IMR-90 (cell line): ENCODE data around the gene PHACTR3. TPM values are rescaled to one million over a fixed set of nuclear protein-coding genes. Genes with fewer than 3 reads are reported as not detected.

Source experiments
- ATAC-seq: fragments of 200-7000 bp; cut with Tn5 transposase; 2 replicates; pipeline ENCODE4 v1.9.1; 2020; ENCODE audit warnings: low read depth, mild to moderate bottlenecking, moderate library complexity
- BruUV-seq: library from RNA; stranded (reverse); fragments of 400-500 nt; replicated peaks from 2 replicates; lab custom pipeline; 2021; lab: Mats Ljungman, UMichigan
- CTCF ChIA-PET: fragments of 300-600 bp; formaldehyde crosslinking; extraction: SDS; loops from one replicate; lab custom pipeline; 2021; ENCODE audit warnings: antibody characterized with exemption; lab: Yijun Ruan, JAX
- POLR2A ChIA-PET: fragments of 300-600 bp; sonication (Branson Sonifier 250); formaldehyde crosslinking; loops from one replicate; lab custom pipeline; 2022; ENCODE audit warnings: antibody characterized with exemption; ENCODE audit not compliant: unreplicated experiment; lab: Charles Lee
- DNase-seq: peaks from one replicate; pipeline ENCODE4 v3.0.0; 2013
- H2AFZ ChIP-seq: replicated peaks from 2 replicates; pipeline ENCODE3; 2013; ENCODE audit warnings: low read length, mild to moderate bottlenecking; ENCODE audit not compliant: poor library complexity
- H2AK5ac ChIP-seq: 2 replicates; pipeline ENCODE4 v1.6.1; 2013; ENCODE audit warnings: low read depth, low read length, inconsistent platforms
- H2AK9ac ChIP-seq: replicated peaks from 2 replicates; pipeline ENCODE3; 2013; ENCODE audit warnings: mild to moderate bottlenecking, low read depth, low read length, moderate library complexity; ENCODE audit not compliant: poor library complexity
- H2BK120ac ChIP-seq: 2 replicates; pipeline ENCODE4 v1.6.1; 2013; ENCODE audit warnings: low read depth, low read length, inconsistent platforms
- H2BK15ac ChIP-seq: 3 replicates; pipeline ENCODE4 v1.6.1; 2013; ENCODE audit warnings: low read depth, low read length, inconsistent platforms
- H2BK20ac ChIP-seq: 2 replicates; pipeline ENCODE4 v1.6.1; 2013; ENCODE audit warnings: low read depth, mild to moderate bottlenecking, inconsistent platforms, low read length, moderate library complexity
- H2BK5ac ChIP-seq: 2 replicates; pipeline ENCODE4 v1.6.1; 2013; ENCODE audit warnings: mild to moderate bottlenecking, low read depth, low read length, inconsistent platforms; ENCODE audit not compliant: poor library complexity, severe bottlenecking
- H3K14ac ChIP-seq: replicated peaks from 2 replicates; pipeline ENCODE4 v1.6.1; 2013; ENCODE audit warnings: low read depth, low read length, inconsistent platforms
- H3K18ac ChIP-seq: 2 replicates; pipeline ENCODE4 v1.6.1; 2013; ENCODE audit warnings: low read depth, low read length, control low read depth
- H3K23ac ChIP-seq: 2 replicates; pipeline ENCODE4 v1.6.1; 2013; ENCODE audit warnings: low read depth, low read length, inconsistent platforms
- H3K27ac ChIP-seq: 2 replicates; pipeline ENCODE4 v1.5.1; 2013; ENCODE audit warnings: mild to moderate bottlenecking, control low read depth, low read length; ENCODE audit not compliant: insufficient read depth
- H3K27me3 ChIP-seq: 2 replicates; pipeline ENCODE4 v1.6.1; 2013; ENCODE audit warnings: low read length; ENCODE audit not compliant: control insufficient read depth, insufficient read depth
- H3K36me3 ChIP-seq: 2 replicates; pipeline ENCODE4 v1.6.1; 2013; ENCODE audit warnings: low read length, mixed read lengths; ENCODE audit not compliant: control insufficient read depth, insufficient read depth
- H3K4ac ChIP-seq: 2 replicates; pipeline ENCODE4 v1.6.1; 2013; ENCODE audit warnings: low read depth, low read length, inconsistent platforms
- H3K4me1 ChIP-seq: 2 replicates; pipeline ENCODE4 v1.6.1; 2013; ENCODE audit warnings: low read length, mixed read lengths; ENCODE audit not compliant: control insufficient read depth, insufficient read depth
- H3K4me2 ChIP-seq: 2 replicates; pipeline ENCODE4 v1.6.1; 2013; ENCODE audit warnings: low read depth, mild to moderate bottlenecking, control low read depth, low read length, moderate library complexity
- H3K4me3 ChIP-seq: 2 replicates; pipeline ENCODE4 v1.5.1; 2013; ENCODE audit warnings: low read depth, mild to moderate bottlenecking, control low read depth, low read length, moderate library complexity; ENCODE audit not compliant: insufficient read depth
- H3K56ac ChIP-seq: 2 replicates; pipeline ENCODE4 v1.6.1; 2013; ENCODE audit warnings: low read length, inconsistent platforms; ENCODE audit not compliant: insufficient read depth; ENCODE audit errors: extremely low read depth
- H3K79me1 ChIP-seq, 2 experiments: 2 replicates each; pipeline ENCODE4 v1.6.1; 2013; ENCODE audit warnings: low read length in 2 of 2, inconsistent platforms in 1 of 2, low read depth in 1 of 2
- H3K9ac ChIP-seq: 2 replicates; pipeline ENCODE4 v1.6.1; 2013; ENCODE audit warnings: low read depth, low read length, control low read depth
- H3K9me1 ChIP-seq: 2 replicates; pipeline ENCODE4 v1.6.1; 2013; ENCODE audit warnings: low read length, inconsistent platforms; ENCODE audit not compliant: insufficient read depth
- H3K9me3 ChIP-seq: 2 replicates; pipeline ENCODE4 v1.6.1; 2013; ENCODE audit warnings: low read length; ENCODE audit not compliant: control insufficient read depth, insufficient read depth
- H4K20me1 ChIP-seq: 2 replicates; pipeline ENCODE4 v1.6.1; 2013; ENCODE audit warnings: low read length, inconsistent platforms; ENCODE audit not compliant: insufficient read depth
- H4K5ac ChIP-seq: 2 replicates; pipeline ENCODE4 v1.6.1; 2013; ENCODE audit warnings: mild to moderate bottlenecking, low read depth, low read length, control low read depth
- H4K8ac ChIP-seq, 2 experiments: 2 replicates each; pipeline ENCODE4 v1.6.1; 2013; ENCODE audit warnings: low read depth in 2 of 2, low read length in 2 of 2, control low read depth in 1 of 2, inconsistent platforms in 1 of 2
- H4K91ac ChIP-seq: 2 replicates; pipeline ENCODE4 v1.6.1; 2013; ENCODE audit warnings: low read depth, low read length, inconsistent platforms; ENCODE audit not compliant: insufficient read depth
- CEBPB ChIP-seq: IDR thresholded peaks from 2 replicates; pipeline ENCODE4 v1.6.1; 2012; ENCODE audit warnings: low read depth, low read length, improper control_type of control experiment
- RAD21 ChIP-seq: IDR thresholded peaks from 2 replicates; pipeline ENCODE4 v1.6.1; 2012; ENCODE audit warnings: low read length, improper control_type of control experiment
- WGBS, 2 experiments: methylation state at CpG; one replicate each; pipeline versions ENCODE4 v1.1.5 to v1.1.7; 2013; ENCODE audit warnings: missing lambda C conversion rate in 2 of 2; ENCODE audit not compliant: insufficient read length in 1 of 2; ENCODE audit errors: extremely low coverage in 2 of 2; 5-methylcytosine and 5-hydroxymethylcytosine counted together
- dilution Hi-C: fragments of 300-500 bp; cut with HindIII; formaldehyde crosslinking; loops from one replicate; pipeline ENCODE4 v1.14.3; 2018; ENCODE audit warnings: low sequenced_read_pairs; ENCODE audit not compliant: unreplicated experiment
- in situ Hi-C: fragments of 300-500 bp; cut with MboI; formaldehyde crosslinking; loops from 3 replicates; pipeline ENCODE4 v1.14.3; 2019; ENCODE audit warnings: low sequenced_read_pairs, inconsistent platforms, mixed read lengths
- intact Hi-C: fragments of 100-400 bp; cut with micrococcal nuclease; formaldehyde crosslinking; loops from 2 replicates; pipeline ENCODE4 v1.10.0; 2022
- polyA plus RNA-seq, 3 experiments: library from polyadenylated mRNA; depleted of rRNA; stranded (reverse); fragments of >200 nt; gene quantifications; 2 replicates each; pipeline ENCODE4 v1.2.3, GENCODE V29; 2012; ENCODE audit warnings: low replicate concordance in 1 of 3
- total RNA-seq: library from RNA; depleted of rRNA; stranded (reverse); fragments of >200 nt; gene quantifications from 2 replicates; pipeline ENCODE4 v1.2.3, GENCODE V29; 2012
- TF ChIP-seq, protein P1 (sequence below): fragments of 150-350 bp; IDR thresholded peaks from 2 replicates; pipeline ENCODE4 v1.6.1; 2016; ENCODE audit warnings: low read depth, mild to moderate bottlenecking, low read length, moderate library complexity, borderline replicate concordance

PHACTR3 gene
- total and polyA plus RNA-seq, 2 of the 4 experiments (the other 2 are of a cell fraction) = not detected

DNA sequence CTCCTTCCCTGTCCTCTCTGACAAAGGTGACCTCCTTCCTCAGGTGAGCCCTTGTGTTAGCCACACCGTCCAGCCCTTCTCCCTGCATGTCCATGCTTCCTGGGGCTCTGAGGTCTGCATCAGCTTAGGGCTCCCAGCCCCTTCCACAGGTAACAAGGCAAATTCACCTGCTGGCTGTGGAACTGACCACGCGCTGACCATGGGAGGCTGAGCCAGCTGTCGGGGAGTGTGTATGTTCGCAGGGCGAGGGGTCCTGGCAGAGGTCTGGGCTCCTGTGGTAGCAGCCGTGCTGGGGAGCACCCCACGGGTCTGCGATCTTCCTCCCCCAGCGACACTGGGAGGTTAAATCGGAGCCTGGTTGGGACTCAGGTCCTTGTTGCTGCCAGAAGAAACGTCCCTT is 136.7 kb downstream of the PHACTR3 start:
- Histone ChIP-seq H2BK120ac (no peak overlapping the region), H3K18ac (no peak overlapping the region), H2AFZ (no peak overlapping the region), H4K20me1 (no peaks in the 10 kb centered on the region), H2BK5ac (no peak overlapping the region), H3K4me1 (no peaks in the 10 kb centered on the region), H3K56ac (no peak overlapping the region), H4K5ac (no peak overlapping the region), H2BK15ac (no peak overlapping the region), H3K4me2 (no peak overlapping the region), H4K8ac (no peak overlapping the region), H2BK20ac (no peak overlapping the region), H3K9me3 (peaks cover 32% of the 10 kb centered on the region; the same call in 1 of the 2 replicates), H3K9ac (no peak overlapping the region), H3K9me1 (no peaks in the 10 kb centered on the region), H2AK9ac (no peak overlapping the region), H2AK5ac (no peak overlapping the region), H3K23ac (no peak overlapping the region), H3K79me1 (no peaks in the 10 kb centered on the region), H3K36me3 (no peaks in the 10 kb centered on the region), H3K14ac (no peak overlapping the region), H3K4me3 (no peak overlapping the region), H3K27ac (no peak overlapping the region), H3K4ac (no peak overlapping the region), H3K27me3 (no peaks in the 10 kb centered on the region), H4K91ac (no peak overlapping the region)
- WGBS, 2 experiments = 81% methylated on average over 9 of the region's 12 CpGs; no CpG with 5 or more reads in 1 of the 2 experiments
- no TSS peak for BruUV-seq
- ChIA-PET POLR2A (no interaction called here), CTCF (no interaction called here)
- TF ChIP-seq, protein P1, sequence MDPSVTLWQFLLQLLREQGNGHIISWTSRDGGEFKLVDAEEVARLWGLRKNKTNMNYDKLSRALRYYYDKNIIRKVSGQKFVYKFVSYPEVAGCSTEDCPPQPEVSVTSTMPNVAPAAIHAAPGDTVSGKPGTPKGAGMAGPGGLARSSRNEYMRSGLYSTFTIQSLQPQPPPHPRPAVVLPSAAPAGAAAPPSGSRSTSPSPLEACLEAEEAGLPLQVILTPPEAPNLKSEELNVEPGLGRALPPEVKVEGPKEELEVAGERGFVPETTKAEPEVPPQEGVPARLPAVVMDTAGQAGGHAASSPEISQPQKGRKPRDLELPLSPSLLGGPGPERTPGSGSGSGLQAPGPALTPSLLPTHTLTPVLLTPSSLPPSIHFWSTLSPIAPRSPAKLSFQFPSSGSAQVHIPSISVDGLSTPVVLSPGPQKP = no peak
- TF ChIP-seq RAD21 (no peak), CEBPB (no peak)
- in situ Hi-C loops (no loop called here), dilution Hi-C loops (no loop called here), intact Hi-C loops (no loop called here)
- ATAC-seq = no peak
- DNase-seq = no peak
